OCI-LY1 (cell line): ENCODE measurements around the gene SELENOI.

Experiments used
- H2AFZ ChIP-seq: fragments of 200-600 bp; sonication (generic), shearing (Covaris generic); 2 replicates; pipeline ENCODE4 v1.6.0; 2014; ENCODE audit warnings: antibody characterized with exemption, mild to moderate bottlenecking, low read length
- H3F3A ChIP-seq: fragments of 200-600 bp; sonication (generic), shearing (Covaris generic); 2 replicates; pipeline ENCODE4 v1.6.0; 2014; ENCODE audit warnings: mild to moderate bottlenecking, antibody characterized with exemption, low read length, moderate library complexity; ENCODE audit not compliant: insufficient read depth
- H3K27ac ChIP-seq: fragments of 200-600 bp; sonication (generic); 2 replicates; pipeline ENCODE4 v1.5.1; 2014; ENCODE audit warnings: low read length, mixed run types, mild to moderate bottlenecking, low read depth; ENCODE audit not compliant: poor library complexity, severe bottlenecking
- H3K27me3 ChIP-seq: fragments of 200-600 bp; sonication (generic); 2 replicates; pipeline ENCODE4 v1.6.0; 2014; ENCODE audit warnings: antibody characterized with exemption, mild to moderate bottlenecking, low read length, moderate library complexity; ENCODE audit not compliant: insufficient read depth
- H3K36me3 ChIP-seq: fragments of 200-600 bp; sonication (generic); 2 replicates; pipeline ENCODE4 v1.6.1; 2014; ENCODE audit warnings: mild to moderate bottlenecking, antibody characterized with exemption, low read length, moderate library complexity, mixed read lengths; ENCODE audit not compliant: insufficient read depth
- H3K4me1 ChIP-seq: fragments of 200-600 bp; sonication (generic); 2 replicates; pipeline ENCODE4 v1.5.1; 2014; ENCODE audit warnings: mild to moderate bottlenecking, low read length, moderate library complexity; ENCODE audit not compliant: insufficient read depth, severe bottlenecking
- H3K4me2 ChIP-seq: fragments of 200-600 bp; sonication (generic), shearing (Covaris generic); 2 replicates; pipeline ENCODE4 v1.6.1; 2014; ENCODE audit warnings: low read length
- H3K4me3 ChIP-seq: fragments of 200-600 bp; sonication (generic); 2 replicates; pipeline ENCODE4 v1.5.1; 2014; ENCODE audit warnings: low read length, low read depth, mild to moderate bottlenecking, mixed read lengths; ENCODE audit not compliant: poor library complexity, severe bottlenecking
- H3K79me2 ChIP-seq: fragments of 200-600 bp; shearing (Covaris generic); 2 replicates; pipeline ENCODE4 v1.6.1; 2016; ENCODE audit warnings: mixed run types, low read length, mixed read lengths; ENCODE audit not compliant: insufficient read depth
- H3K9ac ChIP-seq: fragments of 200-600 bp; sonication (generic), shearing (Covaris generic); 2 replicates; pipeline ENCODE4 v1.6.1; 2014; ENCODE audit warnings: mild to moderate bottlenecking, low read length, mixed read lengths
- H3K9me2 ChIP-seq: fragments of 200-600 bp; sonication (generic), shearing (Covaris generic); 2 replicates; pipeline ENCODE4 v1.6.1; 2014; ENCODE audit warnings: low read depth, mild to moderate bottlenecking, low read length, mixed read lengths
- H3K9me3 ChIP-seq: fragments of 200-600 bp; shearing (Covaris generic); 2 replicates; pipeline ENCODE4 v1.6.1; 2014; ENCODE audit warnings: low read length, mixed read lengths
- H4K20me1 ChIP-seq: fragments of 200-600 bp; sonication (generic), shearing (Covaris generic); 2 replicates; pipeline ENCODE4 v1.6.0; 2016; ENCODE audit warnings: mild to moderate bottlenecking, low read length; ENCODE audit not compliant: insufficient read depth
- CTCF ChIP-seq: fragments of 200-600 bp; sonication (generic), shearing (Covaris generic); IDR thresholded peaks from 2 replicates; pipeline ENCODE4 v1.5.1; 2017; ENCODE audit warnings: mild to moderate bottlenecking, antibody characterized with exemption, low read length, moderate library complexity, mixed read lengths
- EZH2 ChIP-seq: fragments of 200-600 bp; sonication (generic), shearing (Covaris generic); IDR thresholded peaks from 2 replicates; pipeline ENCODE4 v1.8.0; 2017; ENCODE audit warnings: borderline replicate concordance, mixed run types, mild to moderate bottlenecking, antibody characterized with exemption, low read length, moderate library complexity, mixed read lengths

SELENOI gene

GRCh38 chr2:26428846-26429245 lies 82.9 kb downstream of the SELENOI start:
- Histone ChIP-seq H2AFZ (no peak overlapping the region), H3K4me2 (no peak overlapping the region), H3K9me3 (0 out of 2 replicates have a peak, but pooled peaks cover 3% of the 10 kb centered on the region), H3K27me3 (no peaks in the 10 kb centered on the region; the same call in 1 of the 2 replicates), H4K20me1 (no peaks in the 10 kb centered on the region), H3K27ac (no peak overlapping the region), H3F3A (no peaks in the 10 kb centered on the region), H3K9ac (no peak overlapping the region), H3K4me1 (no peaks in the 10 kb centered on the region), H3K9me2 (no peaks in the 10 kb centered on the region), H3K79me2 (no peaks in the 10 kb centered on the region), H3K36me3 (no peaks in the 10 kb centered on the region), H3K4me3 (no peak overlapping the region)
- TF ChIP-seq EZH2 (no peak), CTCF (no peak)

GRCh38 chr2:26429779-26430578 lies 84.0 kb downstream of the SELENOI start:
- Histone ChIP-seq H3K4me2 (no peak overlapping the region), H3K9me2 (no peaks in the 10 kb centered on the region), H3K4me1 (no peaks in the 10 kb centered on the region), H3K9ac (no peak overlapping the region), H3K27ac (no peak overlapping the region), H3K9me3 (0 out of 2 replicates have a peak, but pooled peaks cover 3% of the 10 kb centered on the region), H3K36me3 (no peaks in the 10 kb centered on the region), H4K20me1 (no peaks in the 10 kb centered on the region), H3F3A (no peaks in the 10 kb centered on the region), H2AFZ (no peak overlapping the region), H3K4me3 (no peak overlapping the region), H3K79me2 (no peaks in the 10 kb centered on the region), H3K27me3 (no peaks in the 10 kb centered on the region; the same call in 1 of the 2 replicates)
- no peak for TF ChIP-seq EZH2

- H4K20me1 ChIP-seq, result no peaks in the 10 kb centered on the region
- no peak overlapping the region for H2AFZ ChIP-seq
- no peaks in the 10 kb centered on the region; the same call in 1 of the 2 replicates for H3K27me3 ChIP-seq
- H3K4me1 ChIP-seq, result no peaks in the 10 kb centered on the region
- TF ChIP-seq CTCF (no peak), EZH2 (no peak)
- no peak overlapping the region for H3K4me3 ChIP-seq
- H3K27ac ChIP-seq, result no peak overlapping the region
- no peaks in the 10 kb centered on the region for H3K36me3 ChIP-seq
- H3K9me3 ChIP-seq, result no peaks in the 10 kb centered on the region
- H3K4me2 ChIP-seq, result no peak overlapping the region
- no peaks in the 10 kb centered on the region for H3F3A ChIP-seq
- H3K79me2 ChIP-seq, result no peaks in the 10 kb centered on the region
- H3K9me2 ChIP-seq, result no peaks in the 10 kb centered on the region
- no peak overlapping the region for H3K9ac ChIP-seq
These were observed 84.9 kb downstream of the SELENOI start for GRCh38 chr2:26430826-26431225.

GRCh38 chr2:26432363-26432762 lies 86.4 kb downstream of the SELENOI start:
- H3K4me2 ChIP-seq, result no peak overlapping the region

More at GRCh38 chr2:26432363-26432762, 86.4 kb downstream of the SELENOI start:
- Histone ChIP-seq H3K9me3 (no peaks in the 10 kb centered on the region), H3F3A (no peaks in the 10 kb centered on the region), H3K79me2 (no peaks in the 10 kb centered on the region), H3K27ac (no peak overlapping the region), H3K9ac (no peak overlapping the region), H4K20me1 (no peaks in the 10 kb centered on the region), H3K9me2 (no peaks in the 10 kb centered on the region), H2AFZ (no peak overlapping the region), H3K36me3 (no peaks in the 10 kb centered on the region), H3K4me1 (no peaks in the 10 kb centered on the region), H3K27me3 (no peaks in the 10 kb centered on the region; the same call in 1 of the 2 replicates), H3K4me3 (no peak overlapping the region)
- no peak for TF ChIP-seq CTCF
- no peak for TF ChIP-seq EZH2
